ENCODE data around the gene C5.

Gene C5

GRCh38 chr9:120979797-120980196 is 70.3 kb downstream of the C5 start:
- no peaks in the 10 kb centered on the region for H3K36me3 ChIP-seq (ENCODE audit: insufficient read depth, low read length)
- H3K27ac ChIP-seq (ENCODE audit: low read depth, low read length, poor library complexity, severe bottlenecking), result no peak overlapping the region
- H3K4me3 ChIP-seq (ENCODE audit: low read depth, low read length, poor library complexity, severe bottlenecking), result no peak overlapping the region
- H2AFZ ChIP-seq (ENCODE audit: low read length), result no peak overlapping the region
- H3K4me2 ChIP-seq (ENCODE audit: low read length), result no peak overlapping the region
- H3K79me2 ChIP-seq (ENCODE audit: insufficient read depth, low read length), result no peaks in the 10 kb centered on the region
- H3F3A ChIP-seq (ENCODE audit: insufficient read depth, low read length), result no peaks in the 10 kb centered on the region
- no peaks in the 10 kb centered on the region for H4K20me1 ChIP-seq (ENCODE audit: insufficient read depth, low read length)
- no peaks in the 10 kb centered on the region for H3K9me3 ChIP-seq (ENCODE audit: low read length)
- no peak overlapping the region for H3K9ac ChIP-seq (ENCODE audit: low read length)
- no peaks in the 10 kb centered on the region for H3K27me3 ChIP-seq (ENCODE audit: insufficient read depth, low read length)
- H3K4me1 ChIP-seq (ENCODE audit: insufficient read depth, low read length, severe bottlenecking), result peaks cover 5% of the 10 kb centered on the region
- no peaks in the 10 kb centered on the region for H3K9me2 ChIP-seq (ENCODE audit: low read depth, low read length)
- TF ChIP-seq CTCF (IDR thresholded peaks at IDR 0.05; ENCODE audit: low read length) (no peak), EZH2 (IDR thresholded peaks at IDR 0.05; ENCODE audit: borderline replicate concordance, low read length) (no peak)

GRCh38 chr9:120978987-120979386 is 71.1 kb downstream of the C5 start:
- H3K36me3 ChIP-seq (ENCODE audit: insufficient read depth, low read length), result no peaks in the 10 kb centered on the region
- no peak overlapping the region for H3K4me2 ChIP-seq (ENCODE audit: low read length)
- H3K4me1 ChIP-seq (ENCODE audit: insufficient read depth, low read length, severe bottlenecking), result peaks cover 6% of the 10 kb centered on the region
- no peak overlapping the region for H2AFZ ChIP-seq (ENCODE audit: low read length)
- H4K20me1 ChIP-seq (ENCODE audit: insufficient read depth, low read length), result no peaks in the 10 kb centered on the region
- no peak overlapping the region for H3K9ac ChIP-seq (ENCODE audit: low read length)
- no peak for TF ChIP-seq EZH2 (IDR thresholded peaks at IDR 0.05; ENCODE audit: borderline replicate concordance, low read length)
- TF ChIP-seq CTCF (IDR thresholded peaks at IDR 0.05; ENCODE audit: low read length), result no peak
- H3K27ac ChIP-seq (ENCODE audit: low read depth, low read length, poor library complexity, severe bottlenecking), result no peak overlapping the region
- H3K9me2 ChIP-seq (ENCODE audit: low read depth, low read length), result no peaks in the 10 kb centered on the region
- no peaks in the 10 kb centered on the region for H3K27me3 ChIP-seq (ENCODE audit: insufficient read depth, low read length)
- no peaks in the 10 kb centered on the region for H3K79me2 ChIP-seq (ENCODE audit: insufficient read depth, low read length)
- no peaks in the 10 kb centered on the region for H3F3A ChIP-seq (ENCODE audit: insufficient read depth, low read length)
- H3K4me3 ChIP-seq (ENCODE audit: low read depth, low read length, poor library complexity, severe bottlenecking), result no peak overlapping the region
- H3K9me3 ChIP-seq (ENCODE audit: low read length), result no peaks in the 10 kb centered on the region

- no peak overlapping the region for H2AFZ ChIP-seq (ENCODE audit: low read length)
- no peaks in the 10 kb centered on the region for H3K9me3 ChIP-seq (ENCODE audit: low read length)
- no peak overlapping the region for H3K9ac ChIP-seq (ENCODE audit: low read length)
- H3K9me2 ChIP-seq (ENCODE audit: low read depth, low read length), result no peaks in the 10 kb centered on the region
- H3F3A ChIP-seq (ENCODE audit: insufficient read depth, low read length), result no peaks in the 10 kb centered on the region
- H3K36me3 ChIP-seq (ENCODE audit: insufficient read depth, low read length), result no peaks in the 10 kb centered on the region
- no peak overlapping the region for H3K4me2 ChIP-seq (ENCODE audit: low read length)
- H4K20me1 ChIP-seq (ENCODE audit: insufficient read depth, low read length), result no peaks in the 10 kb centered on the region
- no peak for TF ChIP-seq EZH2 (IDR thresholded peaks at IDR 0.05; ENCODE audit: borderline replicate concordance, low read length)
- TF ChIP-seq CTCF (IDR thresholded peaks at IDR 0.05; ENCODE audit: low read length), result no peak
- H3K4me3 ChIP-seq (ENCODE audit: low read depth, low read length, poor library complexity, severe bottlenecking), result no peak overlapping the region
- H3K27ac ChIP-seq (ENCODE audit: low read depth, low read length, poor library complexity, severe bottlenecking), result no peak overlapping the region
- no peaks in the 10 kb centered on the region for H3K27me3 ChIP-seq (ENCODE audit: insufficient read depth, low read length)
- peaks cover 7% of the 10 kb centered on the region for H3K4me1 ChIP-seq (ENCODE audit: insufficient read depth, low read length, severe bottlenecking)
- H3K79me2 ChIP-seq (ENCODE audit: insufficient read depth, low read length), result no peaks in the 10 kb centered on the region
Measured at GRCh38 chr9:120977321-120977720, 72.8 kb downstream of the C5 start.

Data from OCI-LY1 (cell line).